A673 (cell line): ENCODE data around the gene FITM2. TPM values are rescaled to one million over a fixed set of nuclear protein-coding genes. Genes with fewer than 3 reads are reported as not detected.

Source experiments
- BruUV-seq: library from RNA; stranded (reverse); fragments of 400-500 nt; replicated peaks from 2 replicates; lab custom pipeline; 2021; lab: Mats Ljungman, UMichigan
- CTCF ChIA-PET: fragments of 300-600 bp; sonication (Branson Sonifier 250); formaldehyde crosslinking; loops from one replicate; lab custom pipeline; 2022; ENCODE audit warnings: antibody characterized with exemption; lab: Charles Lee
- POLR2A ChIA-PET: fragments of 300-600 bp; sonication (Branson Sonifier 250); formaldehyde crosslinking; loops from one replicate; lab custom pipeline; 2022; ENCODE audit warnings: antibody characterized with exemption; ENCODE audit not compliant: low non-redundant PET; lab: Charles Lee
- DNase-seq: peaks from one replicate; pipeline ENCODE4 v3.0.0-alpha.2; 2015; ENCODE audit warnings: low spot score
- H3K27ac ChIP-seq: fragments of 200-600 bp; sonication (generic); 2 replicates; pipeline ENCODE4 v1.5.1; 2016; ENCODE audit warnings: mixed run types, low read depth, mild to moderate bottlenecking, mixed read lengths, antibody characterized with exemption, low read length; ENCODE audit not compliant: poor library complexity, severe bottlenecking
- H3K27me3 ChIP-seq: fragments of 200-600 bp; sonication (generic); replicated peaks from 2 replicates; pipeline ENCODE4 v1.6.1; 2017; ENCODE audit warnings: mixed run types, low read depth, mild to moderate bottlenecking, mixed read lengths, antibody characterized with exemption, low read length; ENCODE audit not compliant: insufficient read depth, poor library complexity
- H3K36me3 ChIP-seq: fragments of 200-600 bp; sonication (generic); 2 replicates; pipeline ENCODE4 v1.6.1; 2016; ENCODE audit warnings: mixed run types, mild to moderate bottlenecking, mixed read lengths, antibody characterized with exemption, low read length; ENCODE audit not compliant: insufficient read depth, poor library complexity, severe bottlenecking
- H3K4me1 ChIP-seq: fragments of 200-600 bp; sonication (generic); 2 replicates; pipeline ENCODE4 v1.6.1; 2017; ENCODE audit warnings: mixed run types, mild to moderate bottlenecking, mixed read lengths, antibody characterized with exemption, low read length; ENCODE audit not compliant: insufficient read depth, poor library complexity, severe bottlenecking
- H3K4me3 ChIP-seq: fragments of 200-600 bp; sonication (generic); 2 replicates; pipeline ENCODE4 v1.5.1; 2016; ENCODE audit warnings: low read depth, mixed run types, mild to moderate bottlenecking, mixed read lengths, low read length; ENCODE audit not compliant: poor library complexity, severe bottlenecking
- H3K9me3 ChIP-seq: fragments of 200-600 bp; sonication (generic); 2 replicates; pipeline ENCODE4 v1.6.1; 2016; ENCODE audit warnings: mixed run types, low read depth, mild to moderate bottlenecking, mixed read lengths, antibody characterized with exemption, low read length; ENCODE audit not compliant: poor library complexity, severe bottlenecking
- CTCF ChIP-seq: fragments of 300-800, 200-600 bp; sonication (generic); conservative IDR thresholded peaks from 2 replicates; pipeline ENCODE4 v1.5.1; 2017; ENCODE audit warnings: low read depth, mild to moderate bottlenecking, antibody characterized with exemption, low read length, moderate library complexity, mixed read lengths
- EZH2 ChIP-seq: fragments of 200-600 bp; sonication (generic); IDR thresholded peaks from 2 replicates; pipeline ENCODE4 v1.6.1; 2017; ENCODE audit warnings: borderline replicate concordance, low read depth, mild to moderate bottlenecking, mixed read lengths, antibody characterized with exemption, low read length; ENCODE audit not compliant: poor library complexity, severe bottlenecking
- intact Hi-C: fragments of 100-400 bp; cut with micrococcal nuclease; formaldehyde crosslinking; loops from one replicate; pipeline ENCODE4 v1.10.0; 2022; ENCODE audit not compliant: unreplicated experiment
- total RNA-seq: library from RNA; stranded (reverse); gene quantifications from 2 replicates; pipeline ENCODE4 v1.2.3, GENCODE V29; 2021

Gene FITM2
- total RNA-seq, 1 experiment from 2014 or later: 5.7 TPM

- no peaks in the 10 kb centered on the region for H3K36me3 ChIP-seq
- no peak overlapping the region for H3K4me3 ChIP-seq
- H3K9me3 ChIP-seq: no peaks in the 10 kb centered on the region
- ChIA-PET CTCF (interaction anchor here (0.6 kb wide), 1 partner anchor 304 kb away, joined by 7 read pairs; no protein-coding TSS in a partner anchor), POLR2A (no interaction called here)
- H3K27me3 ChIP-seq: peaks cover 6% of the 10 kb centered on the region
- H3K4me1 ChIP-seq: no peaks in the 10 kb centered on the region
- no peak for DNase-seq
- TF ChIP-seq CTCF (no peak), EZH2 (no peak)
- intact Hi-C loops: no loop called here
- no TSS peak for BruUV-seq
- no peak overlapping the region for H3K27ac ChIP-seq
These were observed 46.6 kb upstream of the FITM2 start for GRCh38 chr20:44357555-44358125.

GRCh38 chr20:44357020-44357419 lies 46.0 kb upstream of the FITM2 start:
- Histone ChIP-seq H3K27ac (no peak overlapping the region), H3K9me3 (no peaks in the 10 kb centered on the region), H3K4me1 (no peaks in the 10 kb centered on the region), H3K27me3 (peaks cover 6% of the 10 kb centered on the region), H3K36me3 (no peaks in the 10 kb centered on the region), H3K4me3 (no peak overlapping the region)
- TF ChIP-seq EZH2 (no peak), CTCF (no peak)
- BruUV-seq: no TSS peak
- ChIA-PET POLR2A (no interaction called here), CTCF (no interaction called here)
- DNase-seq: no peak
- intact Hi-C loops: no loop called here

- H3K9me3 ChIP-seq: no peaks in the 10 kb centered on the region
- CTCF ChIA-PET: no interaction called here
- no TSS peak for BruUV-seq
- no peak for DNase-seq
- peaks cover 6% of the 10 kb centered on the region for H3K27me3 ChIP-seq
- H3K4me1 ChIP-seq: no peaks in the 10 kb centered on the region
- H3K4me3 ChIP-seq: no peak overlapping the region
- no peak overlapping the region for H3K27ac ChIP-seq
- intact Hi-C loops: no loop called here
- no peaks in the 10 kb centered on the region for H3K36me3 ChIP-seq
- TF ChIP-seq EZH2 (no peak), CTCF (no peak)
- POLR2A ChIA-PET: no interaction called here
These were observed 45.3 kb upstream of the FITM2 start for GRCh38 chr20:44356353-44356723.
